ENCODE data around the gene DNAH10.
A peak's percentile ranks its signal among the peaks of the same experiment; 100 is the strongest.

DNAH10 gene

DNA sequence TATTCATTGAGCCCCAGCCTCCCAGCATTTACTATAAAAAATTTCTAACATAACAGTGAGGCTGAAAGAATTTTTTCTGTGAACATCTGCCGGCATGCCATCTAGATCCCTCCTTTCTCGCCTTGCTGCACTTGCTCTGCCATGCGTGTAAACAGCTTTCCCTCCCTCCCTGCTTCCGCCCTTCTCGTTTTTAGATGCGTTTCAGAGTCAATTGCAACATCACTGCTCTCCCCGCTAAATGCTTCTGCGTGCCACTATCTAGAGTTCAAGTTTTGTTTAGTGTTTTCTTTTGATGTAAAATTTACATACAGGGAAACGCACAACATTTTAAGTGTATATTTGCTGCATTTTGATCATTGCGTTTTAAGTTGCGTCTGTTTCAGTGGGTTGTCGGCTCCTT is 126.9 kb downstream of the DNAH10 start:
- DNase-seq: no peak

DNA sequence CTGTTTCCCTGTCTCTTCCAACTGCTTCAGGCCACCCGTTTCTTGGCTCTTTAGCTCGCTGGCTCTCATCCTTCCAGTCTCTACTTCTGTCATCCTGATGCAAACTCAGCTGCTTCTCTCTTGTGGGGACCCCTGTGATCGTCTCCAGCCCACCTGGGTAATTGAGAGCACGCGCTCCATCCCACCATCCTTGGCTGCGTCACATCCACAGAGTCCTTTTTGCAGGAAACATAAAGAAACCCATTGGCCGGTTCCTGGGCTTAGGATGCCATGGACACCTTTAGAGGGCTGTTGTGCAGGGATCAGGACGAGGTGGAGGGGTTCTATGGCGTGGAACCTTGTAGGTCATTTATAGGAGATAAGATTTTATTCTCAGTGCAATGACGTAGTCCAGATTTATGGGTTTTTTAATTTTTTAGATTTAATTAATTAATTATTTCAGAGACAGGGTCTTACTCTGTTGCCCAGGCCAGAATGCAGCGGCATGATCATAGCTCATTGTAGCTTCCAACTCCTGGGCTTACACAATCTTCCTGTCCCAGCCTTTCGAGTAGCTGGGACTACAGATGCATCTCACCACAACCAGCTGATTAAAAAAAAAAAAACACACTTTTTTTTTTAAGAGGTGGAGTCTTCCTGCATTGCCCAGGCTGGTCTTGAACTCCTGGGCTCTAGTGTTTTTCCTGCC is 127.9 kb downstream of the DNAH10 start:
- no peak for DNase-seq

DNA sequence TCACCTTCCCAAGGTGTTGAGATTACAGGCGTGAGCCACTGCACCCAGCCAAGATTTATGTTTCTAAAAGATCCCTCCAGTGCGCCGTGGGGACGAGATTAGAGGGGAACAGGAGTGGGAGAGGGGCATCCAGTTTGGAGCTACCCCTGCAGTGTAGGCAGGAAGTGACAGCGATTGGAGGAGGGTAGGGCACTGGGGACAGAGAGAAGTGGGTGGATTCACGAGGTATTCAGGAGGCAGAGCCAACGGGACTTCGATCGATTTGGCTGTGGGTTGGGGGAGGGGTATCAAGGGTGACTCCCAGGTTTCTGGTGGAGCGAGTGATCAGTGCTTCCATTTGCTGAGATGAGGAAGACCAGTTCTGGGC is 128.4 kb downstream of the DNAH10 start:
- DNase-seq: no peak

DNA sequence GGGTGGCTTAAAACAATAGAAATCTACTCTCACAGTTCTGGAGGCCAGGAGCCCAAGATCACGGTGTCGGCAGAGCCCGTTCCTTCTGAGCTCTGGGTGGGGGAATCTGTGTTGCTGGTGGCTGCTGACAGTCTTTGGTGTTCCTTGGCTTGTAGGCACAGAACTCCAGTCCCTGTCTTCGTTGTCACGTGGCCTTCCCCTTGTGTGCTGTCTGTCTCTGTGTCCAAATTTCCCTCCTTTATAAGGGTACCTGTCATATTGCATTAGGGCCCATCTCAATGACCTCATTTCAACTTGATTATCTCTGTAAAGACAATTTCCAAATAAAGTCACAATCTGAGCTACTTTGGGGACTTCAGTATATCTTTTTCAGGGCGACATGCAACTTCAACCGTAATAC is 128.9 kb downstream of the DNAH10 start:
- DNase-seq: no peak

DNA sequence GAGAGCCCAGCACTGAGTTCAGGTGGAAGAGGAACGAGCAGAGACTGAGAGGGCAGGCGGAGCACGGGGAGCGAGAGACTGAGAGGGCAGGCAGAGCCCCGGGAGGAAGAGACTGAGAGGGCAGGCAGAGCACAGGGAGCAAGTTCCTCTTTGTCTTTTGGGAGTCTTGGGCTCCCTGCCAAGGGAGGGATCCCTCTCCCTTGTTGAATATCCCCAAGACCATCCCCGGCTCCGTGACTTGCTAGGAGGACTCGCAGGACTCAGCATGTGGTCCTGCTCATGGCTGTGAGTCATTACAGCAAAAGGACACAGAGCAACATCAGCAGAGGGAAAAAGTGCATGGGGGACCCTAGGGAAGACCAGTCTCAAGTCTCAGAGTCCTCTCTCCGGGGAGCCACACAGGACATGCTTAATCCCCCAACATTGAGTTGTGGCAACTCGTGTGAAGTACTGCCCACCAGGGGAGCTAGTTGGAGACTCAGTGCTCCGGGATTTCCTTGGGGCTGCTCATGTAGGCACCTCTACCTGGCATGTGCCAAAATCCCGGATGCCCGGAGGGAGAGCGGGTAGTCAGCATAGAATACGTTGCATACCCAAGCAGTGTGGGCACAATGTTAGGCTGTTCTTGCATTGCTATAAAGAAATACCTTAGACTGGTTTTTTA is 129.5 kb downstream of the DNAH10 start:
- no peak for DNase-seq

DNA sequence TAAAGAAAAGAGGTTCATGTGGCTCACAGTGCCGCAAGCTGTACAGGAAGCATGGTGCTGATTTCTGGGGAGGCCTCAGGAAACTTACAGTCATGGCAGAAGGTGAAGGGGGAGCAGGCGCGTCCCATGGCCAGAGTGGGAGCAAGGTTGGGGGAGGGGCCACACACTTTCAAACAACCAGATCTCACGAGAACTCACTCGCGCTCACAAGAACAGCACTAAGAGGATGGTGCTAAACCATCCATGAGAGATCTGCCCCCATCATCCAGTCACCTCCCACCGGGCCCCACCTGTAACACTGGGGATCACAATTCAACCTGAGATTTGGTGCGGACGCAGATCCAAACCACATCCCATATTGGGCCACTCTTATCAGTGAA is 130.1 kb downstream of the DNAH10 start:
- no peak for DNase-seq

DNA sequence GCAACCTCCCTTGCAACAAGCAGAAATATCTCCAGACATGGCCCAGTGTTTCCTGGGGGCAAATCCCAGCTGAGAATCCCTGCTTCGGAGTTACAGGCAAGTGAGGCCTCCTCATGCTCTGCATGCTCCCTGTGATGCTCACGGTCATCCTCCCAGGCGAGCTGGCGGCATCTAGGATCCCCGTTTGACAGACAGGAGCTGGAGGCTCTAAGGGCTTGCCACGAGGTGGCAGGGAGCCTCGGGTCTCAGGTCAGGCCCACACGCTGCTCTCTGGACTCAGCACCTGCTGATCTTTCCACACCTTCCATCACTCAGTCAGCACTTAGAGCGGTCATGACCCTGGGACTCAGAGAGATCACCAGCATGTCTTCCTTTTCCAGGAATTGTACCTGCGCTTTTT is 130.8 kb downstream of the DNAH10 start:
- no peak for DNase-seq

DNA sequence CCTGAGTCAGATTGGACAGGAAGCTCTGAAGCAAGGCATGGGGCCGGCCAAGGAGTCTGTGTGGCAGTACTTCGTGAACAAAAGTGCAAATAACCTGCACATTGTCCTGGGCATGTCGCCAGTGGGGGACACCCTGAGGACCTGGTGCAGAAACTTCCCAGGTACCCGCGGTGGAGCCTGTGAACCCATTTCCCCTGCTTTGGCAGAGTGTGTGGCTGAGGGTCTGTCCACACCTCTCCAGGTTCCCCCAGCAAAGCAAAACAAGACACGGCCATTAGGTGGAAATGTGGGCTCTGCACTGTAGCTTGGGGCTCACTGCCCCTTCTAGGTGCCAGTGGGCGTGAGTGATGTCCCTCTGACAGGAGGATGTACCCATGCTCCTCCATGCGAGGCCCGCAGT is 131.2 kb downstream of the DNAH10 start:
- no peak for DNase-seq

DNA sequence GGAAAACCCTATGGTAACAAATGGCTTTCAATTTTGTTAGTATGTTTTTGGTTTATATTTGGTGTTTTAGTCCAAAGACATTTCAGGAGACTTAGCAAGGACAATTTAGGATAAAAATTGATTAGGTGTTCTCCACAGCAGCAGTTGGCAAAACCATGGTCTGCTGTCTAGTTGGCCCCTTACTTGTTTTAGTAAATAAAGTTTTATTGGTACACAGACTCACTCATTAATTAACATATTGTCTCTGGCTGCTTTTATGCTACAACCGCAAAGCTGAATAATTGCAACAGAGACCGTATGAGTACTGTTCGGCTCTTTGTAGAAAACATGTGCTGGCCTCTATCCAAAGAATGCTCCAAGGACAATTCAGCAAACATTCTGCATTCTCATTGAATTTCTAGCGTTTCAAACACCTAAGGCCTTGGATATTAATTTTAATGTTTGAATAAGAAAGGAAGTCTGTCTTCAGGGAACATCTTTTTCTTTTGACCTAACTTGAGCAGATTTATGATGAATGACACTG is 132.8 kb downstream of the DNAH10 start:
- DNase-seq: no peak

DNA sequence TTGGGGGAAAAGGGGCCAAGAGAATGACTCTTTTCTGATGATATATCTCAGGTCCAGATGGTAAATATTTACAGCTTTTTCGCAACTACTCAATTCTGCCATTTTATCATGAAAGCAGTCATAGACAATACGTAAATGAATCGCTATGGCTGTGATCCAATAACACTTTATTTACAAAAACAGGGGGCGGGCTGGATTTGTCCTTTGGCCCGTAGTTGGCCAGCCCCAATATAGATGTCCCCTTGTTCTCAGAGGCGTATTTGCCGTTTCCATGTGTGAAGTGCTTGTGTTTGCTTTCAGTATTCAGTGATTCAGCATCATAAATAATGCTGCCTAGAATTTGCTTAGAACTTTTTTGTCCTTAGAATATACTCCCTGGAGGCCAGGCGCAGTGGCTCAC is 133.3 kb downstream of the DNAH10 start:
- no peak for DNase-seq

DNA sequence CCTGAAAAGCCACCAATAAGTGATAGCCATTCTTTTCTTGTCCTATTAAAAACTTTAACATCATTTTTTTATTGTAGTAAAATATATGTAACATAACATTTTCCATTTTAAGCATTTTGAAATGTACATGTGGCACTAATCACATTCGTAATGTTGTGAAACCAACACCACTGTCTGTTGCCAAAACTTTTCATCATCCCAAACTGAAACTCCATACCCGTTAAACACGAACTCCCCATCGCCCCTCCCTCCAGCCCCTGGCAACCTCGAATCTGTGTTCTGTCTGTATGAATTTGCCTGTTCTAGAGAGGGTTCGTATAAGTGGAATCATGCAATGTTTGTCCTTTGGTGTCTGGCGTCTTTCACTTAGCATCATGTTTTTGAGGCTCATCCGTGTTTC is 134.7 kb downstream of the DNAH10 start:
- DNase-seq: no peak

DNA sequence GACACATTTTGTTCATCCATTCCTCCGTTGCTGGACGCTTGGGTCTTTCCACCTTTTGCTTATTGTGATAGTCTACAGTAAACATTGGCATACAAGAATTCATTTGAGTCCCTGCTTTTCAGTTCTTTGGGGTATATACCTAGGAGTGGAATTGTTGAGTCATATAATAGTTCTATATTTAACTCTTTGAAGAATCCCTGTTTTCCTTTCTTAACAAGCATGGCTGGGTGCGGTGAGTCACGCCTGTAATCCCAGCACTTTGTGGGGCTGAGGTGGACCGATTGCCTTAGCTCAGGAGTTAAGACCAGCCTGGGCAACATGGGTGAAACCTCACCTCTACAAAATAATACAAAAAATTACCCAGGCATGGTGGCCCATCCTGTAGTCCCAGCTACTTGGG is 135.1 kb downstream of the DNAH10 start:
- DNase-seq: no peak

DNA sequence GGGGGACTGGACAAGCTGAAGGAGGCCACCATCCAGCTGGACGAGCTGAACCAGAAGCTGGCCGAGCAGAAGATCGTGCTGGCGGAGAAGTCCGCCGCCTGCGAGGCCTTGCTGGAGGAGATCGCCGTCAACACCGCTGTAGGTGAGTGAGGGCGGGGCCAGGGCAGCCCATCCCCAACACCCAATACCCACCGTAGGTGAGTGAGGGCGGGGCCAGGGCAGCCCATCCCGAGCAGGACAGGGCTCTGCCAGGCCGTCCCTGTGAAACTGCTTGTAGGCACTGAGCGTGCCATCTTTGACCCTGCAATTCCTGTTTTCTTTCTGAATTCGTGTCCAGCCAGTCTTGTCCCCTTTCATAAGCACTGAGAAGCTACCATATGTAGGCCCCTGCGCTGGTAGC is 136.6 kb downstream of the DNAH10 start:
- DNase-seq: no peak

DNA sequence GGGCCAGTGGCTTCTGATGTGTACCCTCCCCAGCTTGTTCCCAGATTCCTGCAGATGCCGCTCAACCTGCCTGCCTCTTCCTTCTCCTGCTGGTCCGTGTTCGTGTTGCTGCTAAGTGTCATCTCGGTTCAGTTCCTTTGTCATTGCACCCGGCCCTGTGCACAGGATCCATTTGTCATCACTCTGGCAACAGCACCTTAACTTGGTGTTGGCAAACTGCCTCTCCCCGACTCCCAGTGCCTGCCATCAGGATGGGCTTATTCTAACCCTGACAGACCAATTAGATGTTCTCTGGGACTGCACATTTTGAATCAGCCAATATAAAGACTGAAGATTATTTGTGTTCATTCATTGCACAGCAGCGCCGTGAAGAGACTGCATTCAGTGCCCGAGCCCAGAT is 137.3 kb downstream of the DNAH10 start:
- DNase-seq: no peak

DNA sequence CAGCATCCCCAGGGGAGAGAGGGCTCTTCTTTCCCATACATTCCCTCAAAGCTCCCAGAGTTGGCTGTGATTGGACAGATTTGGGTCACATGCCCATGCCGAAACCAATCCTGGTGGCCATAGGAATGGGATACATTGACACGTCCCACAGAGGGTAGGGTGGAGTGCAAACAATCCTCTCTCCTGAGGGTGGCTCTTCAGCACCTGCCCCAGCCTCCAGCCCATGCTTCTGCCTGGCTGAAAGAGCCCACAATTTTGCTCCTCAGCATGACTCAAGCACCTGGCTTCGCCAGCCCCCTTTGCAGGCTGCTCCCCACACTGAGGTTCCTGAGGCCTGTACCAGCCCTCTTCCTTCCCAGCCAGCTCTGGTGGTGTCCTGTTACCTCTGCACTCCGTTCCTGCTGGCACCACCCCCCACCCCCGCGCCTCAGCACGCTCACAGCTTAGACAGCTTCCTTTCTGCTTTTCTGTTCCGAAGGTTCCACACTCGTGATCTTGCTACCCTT is 138.8 kb downstream of the DNAH10 start:
- DNase-seq: peak; percentile 62

DNA sequence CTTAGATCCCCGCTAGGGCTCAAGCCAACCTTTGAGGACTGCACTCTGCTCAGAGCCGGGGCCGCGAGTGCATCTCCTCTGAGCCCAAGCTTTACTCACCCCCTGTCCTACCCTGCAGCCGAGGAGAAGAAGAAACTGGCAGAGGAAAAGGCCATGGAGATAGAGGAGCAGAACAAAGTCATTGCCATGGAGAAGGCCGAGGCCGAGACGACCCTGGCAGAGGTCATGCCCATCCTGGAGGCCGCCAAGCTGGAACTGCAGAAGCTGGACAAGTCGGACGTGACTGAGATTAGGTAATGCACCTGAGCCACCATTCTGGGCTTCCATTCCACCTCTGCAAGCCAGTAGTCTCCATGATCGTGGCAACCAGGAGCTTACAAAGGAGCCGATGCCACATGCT is 140.7 kb downstream of the DNAH10 start:
- no peak for DNase-seq

DNA sequence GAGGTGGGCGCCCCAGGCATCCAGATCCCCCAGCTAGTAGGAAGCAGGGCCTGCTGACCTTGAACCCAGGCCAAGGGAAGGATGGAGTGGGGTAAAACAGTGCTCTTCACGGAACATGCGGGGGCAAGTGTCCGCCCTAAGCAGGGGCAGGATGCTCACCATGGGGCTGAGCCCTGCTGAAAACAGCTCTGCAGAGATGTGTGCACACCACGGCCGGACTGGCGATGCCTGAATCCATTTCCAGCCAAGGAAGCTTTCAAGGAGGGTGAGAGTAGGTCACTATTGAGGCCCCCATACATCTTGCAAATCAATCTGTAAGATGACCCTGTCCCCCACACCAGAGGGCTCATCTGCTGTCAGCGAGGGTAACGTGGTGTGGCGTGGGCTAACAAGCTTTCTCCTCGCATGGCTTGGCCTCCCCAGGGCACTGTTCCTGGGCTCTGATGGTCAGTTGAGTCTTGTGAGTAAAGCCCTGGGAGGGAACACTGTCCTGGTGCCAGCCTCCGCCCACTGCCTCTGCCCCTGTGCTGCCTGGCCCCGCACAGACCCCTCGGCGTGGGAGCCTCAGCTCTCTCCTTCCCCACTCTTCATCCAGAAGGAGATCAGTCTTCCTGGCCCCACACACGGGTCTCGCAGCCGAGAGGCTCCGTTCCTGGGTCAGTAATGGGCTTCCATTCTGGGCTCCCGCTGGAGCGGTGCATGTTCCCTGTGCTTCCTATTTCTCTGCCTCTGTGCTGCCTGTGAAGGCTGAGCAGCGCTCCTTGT is 141.4 kb downstream of the DNAH10 start:
- no peak for DNase-seq

DNA sequence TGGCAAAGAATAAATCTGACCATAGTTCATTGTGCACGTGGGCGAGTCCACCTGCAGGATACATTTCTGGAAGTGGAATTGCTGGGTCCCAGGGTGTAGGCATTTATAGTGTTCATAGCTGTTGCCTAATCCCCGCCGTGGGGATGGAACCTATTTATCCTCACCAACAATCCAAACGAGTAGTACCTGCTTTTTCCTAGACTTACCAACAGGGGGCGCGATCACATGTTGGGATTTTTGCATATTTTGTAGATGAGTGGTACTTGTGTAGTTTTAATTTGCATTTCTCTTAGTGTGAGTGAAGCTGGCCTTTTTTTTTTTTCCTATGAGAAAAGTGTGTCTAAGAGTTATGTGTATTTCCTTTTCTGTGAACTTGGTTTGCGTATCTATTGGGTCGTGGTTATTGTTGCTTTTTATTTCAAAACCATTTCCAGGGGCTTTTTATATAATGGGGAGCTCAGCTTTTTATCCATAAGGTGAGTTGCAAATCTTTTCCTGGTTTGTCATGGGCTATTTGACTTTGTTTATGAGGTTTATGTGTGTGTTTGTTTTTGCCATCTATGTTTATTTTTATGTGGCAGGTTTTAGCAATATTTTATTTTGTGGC is 143.3 kb downstream of the DNAH10 start:
- DNase-seq: peak; percentile 81

DNA sequence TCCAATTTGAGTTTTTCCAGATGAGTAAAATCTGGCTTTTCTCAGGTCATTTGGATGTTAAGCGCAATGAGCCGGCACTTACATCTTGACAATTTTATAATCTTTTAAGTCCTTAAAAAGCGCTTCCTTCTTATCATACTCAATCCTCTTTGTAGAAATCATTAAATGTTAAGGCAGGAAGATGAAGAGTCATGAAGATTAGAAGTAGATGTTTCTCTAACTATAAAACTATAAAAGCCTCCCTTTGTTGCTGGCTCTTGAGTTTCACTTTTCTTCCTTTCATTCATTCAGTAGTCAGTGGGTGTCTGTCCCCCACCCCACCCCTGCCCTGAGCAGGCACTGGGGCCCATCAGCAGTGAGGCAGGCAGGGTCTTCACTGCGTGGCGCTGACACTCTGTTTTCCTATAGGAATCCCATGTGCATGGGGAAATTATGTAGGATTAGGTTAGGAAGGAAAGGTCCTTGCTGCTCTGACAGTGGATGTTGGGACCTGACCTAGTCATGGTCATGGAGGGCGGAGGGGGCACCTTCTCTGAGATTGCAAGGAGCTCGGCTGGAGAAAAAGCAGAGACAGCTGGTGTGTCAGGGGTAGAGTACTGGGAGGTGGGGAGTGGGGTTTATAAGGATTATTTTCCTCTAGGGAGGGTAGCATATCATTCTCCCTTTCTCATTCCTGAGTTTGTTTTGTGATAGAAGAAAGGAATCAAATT is 144.8 kb downstream of the DNAH10 start:
- no peak for DNase-seq

DNA sequence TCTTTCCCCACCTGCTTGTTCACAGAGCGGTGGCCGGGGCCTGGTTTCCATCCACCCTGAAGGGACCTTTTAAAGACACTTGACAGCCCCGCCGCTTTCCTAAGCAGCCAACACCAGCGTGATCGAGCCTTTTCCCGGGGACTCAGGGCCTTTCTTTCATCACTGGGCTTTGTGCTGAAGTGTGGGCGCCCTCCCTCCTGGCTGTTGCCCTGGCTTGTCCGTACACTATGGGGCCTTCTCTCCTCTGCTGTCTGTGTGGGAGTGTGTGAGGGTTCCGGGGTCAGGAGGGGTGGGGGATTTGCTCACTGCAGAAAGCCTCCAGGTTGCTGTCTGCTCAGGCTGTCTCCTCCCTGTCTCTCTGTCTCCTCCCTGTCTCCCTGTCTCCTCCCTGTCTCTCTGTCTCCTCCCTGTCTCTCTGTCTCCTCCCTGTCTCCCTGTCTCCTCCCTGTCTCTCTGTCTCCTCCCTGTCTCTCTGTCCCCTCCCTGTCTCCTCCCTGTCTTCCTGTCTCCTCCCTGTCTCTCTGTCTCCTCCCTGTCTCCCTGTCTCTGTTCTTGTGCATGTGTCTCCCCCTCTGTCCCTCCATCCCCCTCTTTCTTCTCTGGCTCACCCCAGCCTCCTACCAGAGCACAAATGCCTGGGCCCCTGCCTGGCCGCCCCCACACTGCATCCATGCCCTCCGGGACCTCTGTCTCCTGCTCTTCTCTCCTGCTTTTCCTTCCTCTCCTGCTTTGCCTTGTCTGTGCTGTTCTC is 145.8 kb downstream of the DNAH10 start:
- no peak for DNase-seq

DNA sequence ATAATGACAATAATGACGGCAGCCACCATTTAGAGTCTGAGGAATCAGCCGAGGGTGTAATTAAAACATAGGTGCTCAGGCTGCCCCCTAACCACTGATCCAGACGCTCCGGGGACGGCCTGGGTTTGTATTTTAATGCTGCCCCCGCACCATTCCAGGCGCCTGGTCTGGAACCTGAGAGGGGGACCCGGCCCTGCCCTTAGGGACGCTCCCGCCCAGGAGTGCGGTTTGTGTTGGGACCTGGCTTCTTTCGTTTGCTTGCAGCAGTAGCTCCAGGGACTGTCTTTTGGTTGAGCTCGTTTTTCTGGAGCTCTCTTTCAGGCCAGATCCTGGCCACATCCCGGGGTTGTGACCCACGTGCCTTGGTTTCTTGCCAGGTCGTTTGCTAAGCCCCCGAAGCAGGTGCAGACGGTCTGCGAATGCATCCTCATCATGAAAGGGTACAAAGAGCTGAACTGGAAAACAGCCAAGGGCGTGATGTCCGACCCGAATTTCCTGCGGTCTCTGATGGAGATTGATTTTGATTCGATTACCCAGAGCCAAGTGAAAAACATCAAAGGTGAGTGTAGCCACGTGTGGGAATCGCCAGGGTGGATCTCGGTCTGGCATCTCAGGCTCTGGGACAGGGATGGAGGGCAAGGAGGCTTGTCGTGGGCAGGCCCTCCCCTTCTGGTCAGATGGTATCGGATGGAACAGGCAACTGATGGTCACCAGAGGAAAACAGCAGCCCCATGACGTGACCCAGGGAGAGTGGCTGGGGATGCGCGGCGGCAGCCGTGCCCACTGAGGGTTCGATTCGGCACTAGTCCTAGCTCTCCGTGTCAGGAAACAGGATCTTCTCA is 147.0 kb downstream of the DNAH10 start:
- DNase-seq: no peak

Data from activated CD8-positive, alpha-beta memory T cell treated with anti-CD3 and anti-CD28 coated beads for 24 hours (primary cell).